GM19023 (cell line): Measurements from ENCODE around the gene THOP1.

ENCODE experiments used
- ATAC-seq: cut with Tn5 transposase; IDR thresholded peaks from one replicate; pipeline ENCODE4 v1.9.1; 2021; ENCODE audit warnings: mild to moderate bottlenecking, moderate library complexity; ENCODE audit not compliant: unreplicated experiment

Gene THOP1

GRCh38 chr19:2802826-2803225, 17.5 kb downstream of the THOP1 start:
- ATAC-seq: no peak

- ATAC-seq: no peak
Measured at GRCh38 chr19:2803486-2804155, 18.3 kb downstream of the THOP1 start.

GRCh38 chr19:2804156-2805004, 19.1 kb downstream of the THOP1 start:
- ATAC-seq: no peak

GRCh38 chr19:2805261-2805900, 20.1 kb downstream of the THOP1 start:
- no peak for ATAC-seq

GRCh38 chr19:2805991-2806649, 20.8 kb downstream of the THOP1 start:
- ATAC-seq: no peak

- ATAC-seq: no peak
Measured at GRCh38 chr19:2806736-2807378, 21.6 kb downstream of the THOP1 start.

GRCh38 chr19:2807379-2808128, 22.3 kb downstream of the THOP1 start:
- no peak for ATAC-seq

- ATAC-seq: no peak
Measured at GRCh38 chr19:2808129-2808941, 23.0 kb downstream of the THOP1 start.

- ATAC-seq: no peak
Measured at GRCh38 chr19:2809387-2810140, 24.3 kb downstream of the THOP1 start.

GRCh38 chr19:2810141-2811091, 25.1 kb downstream of the THOP1 start:
- ATAC-seq: no peak

GRCh38 chr19:2811221-2811722, 26.0 kb downstream of the THOP1 start:
- ATAC-seq: no peak

GRCh38 chr19:2811735-2812413, 26.6 kb downstream of the THOP1 start:
- no peak for ATAC-seq

- ATAC-seq: no peak
Measured at GRCh38 chr19:2812414-2813234, 27.3 kb downstream of the THOP1 start.

GRCh38 chr19:2813235-2814160, 28.2 kb downstream of the THOP1 start:
- ATAC-seq: no peak

GRCh38 chr19:2814426-2814825, 29.1 kb downstream of the THOP1 start:
- no peak for ATAC-seq
